Measurements from ENCODE around the gene ATXN1.

Gene ATXN1

GRCh38 chr6:16547587-16547986 lies 213.7 kb downstream of the ATXN1 start:
- Histone ChIP-seq H3K23ac (ENCODE audit: low read length in 2 of 2) (peak overlapping the region in 1 of 2 experiments; percentile 50), H3K4me3 (ENCODE audit: insufficient read depth in 1 of 2, low read depth in 1 of 2, low read length in 2 of 2) (no peak overlapping the region), H3K79me1 (replicated peaks; ENCODE audit: low read length, poor library complexity, severe bottlenecking) (peaks cover 2% of the 10 kb centered on the region), H3K14ac (ENCODE audit: low read length in 2 of 2) (no peak overlapping the region), H2BK120ac (ENCODE audit: low read depth, low read length) (no peak overlapping the region), H3K36me3 (ENCODE audit: control insufficient read depth in 1 of 2, insufficient read depth in 2 of 2, low read depth in 1 of 2, low read length in 2 of 2) (peaks cover 6 to 8% of the 10 kb centered on the region in 2 experiments), H4K91ac (ENCODE audit: low read length) (no peak overlapping the region), H2BK5ac (ENCODE audit: low read depth, low read length, poor library complexity, severe bottlenecking) (no peak overlapping the region), H2AK5ac (ENCODE audit: low read length, severe bottlenecking) (no peak overlapping the region), H3K18ac (ENCODE audit: low read depth in 1 of 2, low read length in 2 of 2) (no peak overlapping the region), H3K4ac (ENCODE audit: low read depth in 1 of 2, low read length in 2 of 2) (no peak overlapping the region), H3K4me1 (ENCODE audit: control insufficient read depth, insufficient read depth, low read depth, low read length) (peaks cover 6% of the 10 kb centered on the region), H2BK12ac (ENCODE audit: low read length in 2 of 2) (no peak overlapping the region), H3K9me3 (ENCODE audit: control insufficient read depth, low read length) (no peaks in the 10 kb centered on the region), H3K27me3 (ENCODE audit: control insufficient read depth in 1 of 2, insufficient read depth in 1 of 2, low read length in 2 of 2) (no peaks in the 10 kb centered on the region), H2AFZ (ENCODE audit: low read depth, low read length) (no peak overlapping the region), H3K9ac (ENCODE audit: low read length) (no peak overlapping the region), H4K8ac (ENCODE audit: low read length) (no peak overlapping the region), H3K4me2 (ENCODE audit: low read length, poor library complexity, severe bottlenecking) (no peak overlapping the region), H3K27ac (ENCODE audit: low read length, poor library complexity, severe bottlenecking) (no peak overlapping the region), H2BK15ac (ENCODE audit: low read depth, poor library complexity, severe bottlenecking) (no peak overlapping the region)
- DNase-seq, result no peak
- WGBS, result 95% methylated on average over 4 of the region's 4 CpGs

- no peak overlapping the region for H2BK12ac ChIP-seq (ENCODE audit: low read length in 2 of 2)
- H2BK5ac ChIP-seq (ENCODE audit: low read depth, low read length, poor library complexity, severe bottlenecking), result no peak overlapping the region
- H3K27ac ChIP-seq (ENCODE audit: low read length, poor library complexity, severe bottlenecking), result no peak overlapping the region
- no peak overlapping the region for H3K4me2 ChIP-seq (ENCODE audit: low read length, poor library complexity, severe bottlenecking)
- peaks cover under 1% of the 10 kb centered on the region for H3K79me1 ChIP-seq (replicated peaks; ENCODE audit: low read length, poor library complexity, severe bottlenecking)
- no peak overlapping the region for H3K9ac ChIP-seq (ENCODE audit: low read length)
- no peak overlapping the region for H2BK15ac ChIP-seq (ENCODE audit: low read depth, poor library complexity, severe bottlenecking)
- H2AK5ac ChIP-seq (ENCODE audit: low read length, severe bottlenecking), result no peak overlapping the region
- H3K36me3 ChIP-seq (ENCODE audit: control insufficient read depth in 1 of 2, insufficient read depth in 2 of 2, low read depth in 1 of 2, low read length in 2 of 2), result peaks cover 6% of the 10 kb centered on the region in 2 experiments
- 100% methylated on average over 2 of the region's 3 CpGs for WGBS
- H4K8ac ChIP-seq (ENCODE audit: low read length), result no peak overlapping the region
- no peak overlapping the region for H3K4me3 ChIP-seq (ENCODE audit: insufficient read depth in 1 of 2, low read depth in 1 of 2, low read length in 2 of 2)
- no peak overlapping the region for H3K23ac ChIP-seq (ENCODE audit: low read length in 2 of 2)
- H4K91ac ChIP-seq (ENCODE audit: low read length), result no peak overlapping the region
- H3K18ac ChIP-seq (ENCODE audit: low read depth in 1 of 2, low read length in 2 of 2), result no peak overlapping the region
- no peak overlapping the region for H2BK120ac ChIP-seq (ENCODE audit: low read depth, low read length)
- H2AFZ ChIP-seq (ENCODE audit: low read depth, low read length), result no peak overlapping the region
- no peaks in the 10 kb centered on the region for H3K27me3 ChIP-seq (ENCODE audit: control insufficient read depth in 1 of 2, insufficient read depth in 1 of 2, low read length in 2 of 2)
- no peaks in the 10 kb centered on the region for H3K9me3 ChIP-seq (ENCODE audit: control insufficient read depth, low read length)
- H3K14ac ChIP-seq (ENCODE audit: low read length in 2 of 2), result no peak overlapping the region
- H3K4me1 ChIP-seq (ENCODE audit: control insufficient read depth, insufficient read depth, low read depth, low read length), result peaks cover 6% of the 10 kb centered on the region
- H3K4ac ChIP-seq (ENCODE audit: low read depth in 1 of 2, low read length in 2 of 2), result no peak overlapping the region
- DNase-seq, result no peak
These were observed 214.4 kb downstream of the ATXN1 start for GRCh38 chr6:16546861-16547260.

GRCh38 chr6:16545382-16545781 lies 215.9 kb downstream of the ATXN1 start:
- no peak overlapping the region for H3K4ac ChIP-seq (ENCODE audit: low read depth in 1 of 2, low read length in 2 of 2)
- no peak overlapping the region for H2BK120ac ChIP-seq (ENCODE audit: low read depth, low read length)
- no peak overlapping the region for H2AK5ac ChIP-seq (ENCODE audit: low read length, severe bottlenecking)
- no peaks in the 10 kb centered on the region for H3K27me3 ChIP-seq (ENCODE audit: control insufficient read depth in 1 of 2, insufficient read depth in 1 of 2, low read length in 2 of 2)
- no peak overlapping the region for H2BK15ac ChIP-seq (ENCODE audit: low read depth, poor library complexity, severe bottlenecking)
- H2AFZ ChIP-seq (ENCODE audit: low read depth, low read length), result no peak overlapping the region
- no peak overlapping the region for H3K23ac ChIP-seq (ENCODE audit: low read length in 2 of 2)
- no peak overlapping the region for H4K8ac ChIP-seq (ENCODE audit: low read length)
- H3K9me3 ChIP-seq (ENCODE audit: control insufficient read depth, low read length), result no peaks in the 10 kb centered on the region
- H3K4me2 ChIP-seq (ENCODE audit: low read length, poor library complexity, severe bottlenecking), result no peak overlapping the region
- no peak overlapping the region for H3K14ac ChIP-seq (ENCODE audit: low read length in 2 of 2)
- no peak overlapping the region for H3K9ac ChIP-seq (ENCODE audit: low read length)
- no peak overlapping the region for H3K18ac ChIP-seq (ENCODE audit: low read depth in 1 of 2, low read length in 2 of 2)
- H3K4me3 ChIP-seq (ENCODE audit: insufficient read depth in 1 of 2, low read depth in 1 of 2, low read length in 2 of 2), result no peak overlapping the region
- H3K4me1 ChIP-seq (ENCODE audit: control insufficient read depth, insufficient read depth, low read depth, low read length), result peaks cover 6% of the 10 kb centered on the region
- H4K91ac ChIP-seq (ENCODE audit: low read length), result no peak overlapping the region
- no peak for DNase-seq
- H2BK5ac ChIP-seq (ENCODE audit: low read depth, low read length, poor library complexity, severe bottlenecking), result no peak overlapping the region
- no peaks in the 10 kb centered on the region for H3K79me1 ChIP-seq (replicated peaks; ENCODE audit: low read length, poor library complexity, severe bottlenecking)
- H2BK12ac ChIP-seq (ENCODE audit: low read length in 2 of 2), result no peak overlapping the region
- no peak overlapping the region for H3K27ac ChIP-seq (ENCODE audit: low read length, poor library complexity, severe bottlenecking)
- WGBS, result 100% methylated on average over 2 of the region's 2 CpGs
- peaks cover 6% of the 10 kb centered on the region in 2 experiments for H3K36me3 ChIP-seq (ENCODE audit: control insufficient read depth in 1 of 2, insufficient read depth in 2 of 2, low read depth in 1 of 2, low read length in 2 of 2)

DNA sequence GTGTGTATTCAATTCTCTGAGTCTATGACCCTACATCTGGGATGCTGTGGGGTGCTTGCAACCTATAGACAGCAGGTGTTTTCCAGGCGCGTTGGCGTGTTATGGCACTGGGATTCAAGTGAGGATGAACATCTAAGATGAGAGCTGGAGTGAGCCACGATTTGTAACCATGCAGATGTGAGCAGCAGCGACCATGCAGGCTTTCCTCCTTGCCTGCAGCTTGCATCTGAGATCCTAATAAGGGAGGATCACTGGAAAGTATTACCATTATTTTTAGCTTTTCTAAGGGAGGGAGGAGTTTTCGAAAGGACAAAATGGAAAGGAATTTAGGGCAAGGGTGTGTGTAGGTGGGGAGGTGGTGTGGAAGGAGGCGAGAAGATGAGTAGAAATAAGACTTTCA lies 216.7 kb downstream of the ATXN1 start:
- H3K14ac ChIP-seq (ENCODE audit: low read length in 2 of 2), result no peak overlapping the region
- no peak overlapping the region for H2BK12ac ChIP-seq (ENCODE audit: low read length in 2 of 2)
- H2BK15ac ChIP-seq (ENCODE audit: low read depth, poor library complexity, severe bottlenecking), result no peak overlapping the region
- H3K9ac ChIP-seq (ENCODE audit: low read length), result no peak overlapping the region
- no peak overlapping the region for H2BK120ac ChIP-seq (ENCODE audit: low read depth, low read length)
- no peak overlapping the region for H3K4me3 ChIP-seq (ENCODE audit: insufficient read depth in 1 of 2, low read depth in 1 of 2, low read length in 2 of 2)
- H2BK5ac ChIP-seq (ENCODE audit: low read depth, low read length, poor library complexity, severe bottlenecking), result no peak overlapping the region
- no peak overlapping the region for H3K23ac ChIP-seq (ENCODE audit: low read length in 2 of 2)
- H4K8ac ChIP-seq (ENCODE audit: low read length), result no peak overlapping the region
- no peak overlapping the region for H3K4me2 ChIP-seq (ENCODE audit: low read length, poor library complexity, severe bottlenecking)
- no peak overlapping the region for H3K18ac ChIP-seq (ENCODE audit: low read depth in 1 of 2, low read length in 2 of 2)
- H3K4ac ChIP-seq (ENCODE audit: low read depth in 1 of 2, low read length in 2 of 2), result no peak overlapping the region
- H3K9me3 ChIP-seq (ENCODE audit: control insufficient read depth, low read length), result no peaks in the 10 kb centered on the region
- no peak overlapping the region for H3K27ac ChIP-seq (ENCODE audit: low read length, poor library complexity, severe bottlenecking)
- H3K27me3 ChIP-seq (ENCODE audit: control insufficient read depth in 1 of 2, insufficient read depth in 1 of 2, low read length in 2 of 2), result no peaks in the 10 kb centered on the region
- H4K91ac ChIP-seq (ENCODE audit: low read length), result no peak overlapping the region
- no peak for DNase-seq
- H3K36me3 ChIP-seq (ENCODE audit: control insufficient read depth in 1 of 2, insufficient read depth in 2 of 2, low read depth in 1 of 2, low read length in 2 of 2), result peaks cover 6% of the 10 kb centered on the region in 2 experiments
- 96% methylated on average over 7 of the region's 7 CpGs for WGBS
- peaks cover 6% of the 10 kb centered on the region for H3K4me1 ChIP-seq (ENCODE audit: control insufficient read depth, insufficient read depth, low read depth, low read length)
- H2AFZ ChIP-seq (ENCODE audit: low read depth, low read length), result no peak overlapping the region
- H3K79me1 ChIP-seq (replicated peaks; ENCODE audit: low read length, poor library complexity, severe bottlenecking), result no peaks in the 10 kb centered on the region
- peak overlapping the region; percentile 36 for H2AK5ac ChIP-seq (ENCODE audit: low read length, severe bottlenecking)
